Prostate gland (tissue), 2 donors: ENCODE data around the gene OR5L2. TPM values are rescaled to one million over a fixed set of nuclear protein-coding genes. Genes with fewer than 3 reads are reported as not detected.

ENCODE experiments used
- DNase-seq: peaks from one replicate; pipeline ENCODE4 v3.0.0-alpha.2; 2019; ENCODE audit warnings: low spot score
- H3K27ac ChIP-seq, 2 donors: fragments of 200-600 bp; sonication (generic); 2 replicates each; pipeline ENCODE4 v1.5.1; 2017 to 2019
- H3K27me3 ChIP-seq: fragments of 200-600 bp; sonication (generic); replicated peaks from 2 replicates; pipeline ENCODE4 v1.5.1; 2019; ENCODE audit not compliant: insufficient read depth
- H3K36me3 ChIP-seq, 2 donors: fragments of 200-600 bp; sonication (generic); 1 replicate in 1 of 2; 2 replicates in 1 of 2; pipeline versions ENCODE4 v1.5.1 to v1.8.1; 2017 to 2019
- H3K4me1 ChIP-seq: fragments of 200-600 bp; sonication (generic); replicated peaks from 2 replicates; pipeline ENCODE4 v1.5.1; 2019
- H3K4me3 ChIP-seq, 2 donors: fragments of 200-600 bp; sonication (generic); 2 replicates each; pipeline ENCODE4 v1.5.1; 2017 to 2019
- H3K9me3 ChIP-seq: fragments of 200-600 bp; sonication (generic); 2 replicates; pipeline ENCODE4 v1.5.1; 2017
- CTCF ChIP-seq, 4 experiments: fragments of 200-600 bp in 2 of 4; fragments of 450-650 bp in 2 of 4; sonication (generic) in 2 of 4; IDR thresholded peaks; 1 replicate in 3 of 4; 2 replicates in 1 of 4; pipeline ENCODE4 v1.5.1; 2016 to 2019; ENCODE audit warnings: antibody characterized with exemption in 4 of 4, mild to moderate bottlenecking in 2 of 4, moderate library complexity in 2 of 4
- POLR2A ChIP-seq: fragments of 450-650 bp; IDR thresholded peaks from one replicate; pipeline ENCODE4 v1.6.1; 2016; ENCODE audit warnings: antibody characterized with exemption, mild to moderate bottlenecking
- POLR2AphosphoS5 ChIP-seq: sonication (generic); formaldehyde crosslinking; IDR thresholded peaks from one replicate; pipeline ENCODE4 v1.6.1; 2017; ENCODE audit warnings: antibody characterized with exemption
- WGBS: methylation state at CpG from one replicate; pipeline ENCODE4 v1.1.5; 2018; 5-methylcytosine and 5-hydroxymethylcytosine counted together
- intact Hi-C: fragments of 100-400 bp; cut with DNase I; formaldehyde crosslinking; loops from one replicate; pipeline ENCODE4 v1.14.2; 2022
- total RNA-seq, 2 donors: library from RNA; depleted of rRNA; stranded (reverse); fragments of >200 nt; gene quantifications; one replicate each; pipeline ENCODE4 v1.1.0, GENCODE V29; 2016

The OR5L2 gene
- total RNA-seq, 2 donors from 2014 or later = not detected

GRCh38 chr11:55811067-55811466, 16.0 kb upstream of the OR5L2 start, which contains the start of gene OR5L1:
Gene OR5L1 (plus strand): TSS chr11:55811367. CDS start chr11:55811467, 100 bp downstream.
- no peak for TF ChIP-seq POLR2A
- TF ChIP-seq POLR2AphosphoS5 = no peak
- TF ChIP-seq CTCF (IDR thresholded peaks at IDR 0.05) = no peak
- no peaks in the 10 kb centered on the region for H3K9me3 ChIP-seq
- H3K27ac ChIP-seq = no peak within 1 kb of the TSS
- intact Hi-C loops = no loop called here
- 85% methylated on average over 1 of the region's 1 CpG for WGBS
- H3K27me3 ChIP-seq = no peaks in the 10 kb centered on the region
- no peak within 1 kb of the TSS for H3K4me3 ChIP-seq
- no peaks in the 10 kb centered on the region for H3K36me3 ChIP-seq
- no peaks in the 10 kb centered on the region for H3K4me1 ChIP-seq
- DNase-seq = no peak

- WGBS = 86% methylated on average over 5 of the region's 5 CpGs
- TF ChIP-seq POLR2AphosphoS5 (no peak), POLR2A (no peak), CTCF (IDR thresholded peaks at IDR 0.05) (no peak)
- Histone ChIP-seq H3K4me3 (no peak within 1 kb of the TSS), H3K27ac (no peak within 1 kb of the TSS), H3K4me1 (no peaks in the 10 kb centered on the region), H3K36me3 (no peaks in the 10 kb centered on the region), H3K27me3 (no peaks in the 10 kb centered on the region), H3K9me3 (no peaks in the 10 kb centered on the region)
- intact Hi-C loops = no loop called here
- no peak for DNase-seq
Measured at GRCh38 chr11:55819330-55819729, 7.7 kb upstream of the OR5L2 start, which contains the start of gene OR5D18. Gene OR5D18 (plus strand): TSS chr11:55819630. CDS start chr11:55819630, 0 bp downstream.

DNA sequence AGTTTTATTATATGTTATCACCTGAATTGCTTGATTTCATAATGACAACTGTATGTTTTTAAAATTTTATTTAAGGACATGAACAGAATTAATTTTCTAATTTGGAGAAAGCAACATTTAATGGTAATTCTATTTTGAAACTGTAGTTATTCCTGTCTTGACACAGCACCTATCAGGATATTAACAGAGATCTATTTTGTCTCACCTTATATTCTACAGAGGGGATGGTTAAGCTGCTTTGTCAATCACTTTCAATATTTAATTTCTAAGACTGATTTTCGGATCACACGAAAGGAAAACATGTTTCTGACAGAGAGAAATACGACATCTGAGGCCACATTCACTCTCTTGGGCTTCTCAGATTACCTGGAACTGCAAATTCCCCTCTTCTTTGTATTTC, 11.4 kb downstream of the OR5L2 start, which contains the start of gene OR5D16:
TSS of gene OR5D16 (plus strand) at position 301 of the 400 bp plus-strand sequence. CDS start at position 301, 0 bp downstream.
- Histone ChIP-seq H3K9me3 (no peaks in the 10 kb centered on the region), H3K27ac (no peak within 1 kb of the TSS), H3K27me3 (no peaks in the 10 kb centered on the region), H3K4me1 (no peaks in the 10 kb centered on the region), H3K36me3 (no peaks in the 10 kb centered on the region), H3K4me3 (no peak within 1 kb of the TSS)
- 31% methylated on average over 3 of the region's 3 CpGs for WGBS
- intact Hi-C loops = no loop called here
- TF ChIP-seq POLR2AphosphoS5 = no peak
- no peak for TF ChIP-seq POLR2A
- TF ChIP-seq CTCF (IDR thresholded peaks at IDR 0.05) = no peak
- DNase-seq = no peak

GRCh38 chr11:55847453-55847852, 20.4 kb downstream of the OR5L2 start:
- intact Hi-C loops = no loop called here

More at GRCh38 chr11:55847453-55847852, 20.4 kb downstream of the OR5L2 start:
- TF ChIP-seq POLR2A (no peak), CTCF (IDR thresholded peaks at IDR 0.05) (no peak), POLR2AphosphoS5 (no peak)
- Histone ChIP-seq H3K4me1 (no peaks in the 10 kb centered on the region), H3K27me3 (no peaks in the 10 kb centered on the region), H3K4me3 (no peak overlapping the region), H3K9me3 (no peaks in the 10 kb centered on the region), H3K27ac (no peak overlapping the region), H3K36me3 (no peaks in the 10 kb centered on the region)
- 55% methylated on average over 2 of the region's 2 CpGs for WGBS
- DNase-seq = no peak
